Activated CD4-positive, CD25-positive, alpha-beta regulatory T cell treated with anti-CD3 and anti-CD28 coated beads, Interleukin-2, amount 50 U/mL, for 16 hours (primary cell): ENCODE results near the gene SMIM41.

Experiments used
- DNase-seq: peaks from one replicate; pipeline ENCODE4 v3.0.0-alpha.2; 2020; ENCODE audit warnings: low read depth, low spot score

SMIM41 gene

DNA sequence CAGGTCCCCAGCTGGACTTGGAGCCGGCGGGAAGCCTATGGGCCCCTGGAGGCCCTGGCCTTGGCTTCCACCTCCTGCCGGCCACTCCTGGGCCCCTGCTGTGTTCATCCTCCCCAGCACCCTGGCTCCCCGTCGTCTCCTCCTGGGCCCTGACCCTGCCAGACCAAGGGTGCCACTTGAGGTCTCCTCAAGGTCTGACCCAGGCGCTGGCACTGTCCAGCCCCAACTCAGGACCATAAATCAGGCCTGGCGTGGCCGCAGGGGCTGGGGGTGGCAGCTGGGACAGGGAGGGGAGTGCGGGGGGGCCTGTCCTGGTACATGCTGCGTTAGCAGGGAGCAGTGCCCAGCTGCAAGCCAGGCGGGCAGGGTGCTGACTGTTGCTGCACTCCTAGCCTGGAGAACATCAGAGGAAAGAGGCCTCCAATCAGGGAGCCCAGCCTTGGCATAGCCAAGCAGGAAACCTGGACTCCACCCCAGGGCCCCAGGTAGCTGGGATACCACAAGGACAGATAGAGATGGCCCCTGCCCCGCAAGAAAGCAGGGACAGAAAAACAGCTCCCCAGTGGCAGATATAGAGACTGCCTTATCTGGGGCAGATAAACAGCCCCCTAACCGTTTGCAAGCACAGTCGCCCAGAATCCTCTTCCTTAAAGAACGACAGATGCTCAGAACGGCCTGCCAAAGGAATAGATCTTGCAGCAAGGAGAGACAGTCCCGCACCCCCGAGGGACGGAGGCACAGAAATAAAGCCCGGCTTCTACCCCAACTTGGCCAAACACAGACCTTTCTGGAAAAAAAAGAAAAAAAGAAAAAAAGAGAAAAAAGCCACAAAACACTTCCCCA lies 16.2 kb upstream of the SMIM41 start:
- DNase-seq: no peak

GRCh38 chr12:52063981-52064649 lies 15.4 kb upstream of the SMIM41 start:
- no peak for DNase-seq

- DNase-seq: no peak
Observed at GRCh38 chr12:52066346-52067080, 13.0 kb upstream of the SMIM41 start.

DNA sequence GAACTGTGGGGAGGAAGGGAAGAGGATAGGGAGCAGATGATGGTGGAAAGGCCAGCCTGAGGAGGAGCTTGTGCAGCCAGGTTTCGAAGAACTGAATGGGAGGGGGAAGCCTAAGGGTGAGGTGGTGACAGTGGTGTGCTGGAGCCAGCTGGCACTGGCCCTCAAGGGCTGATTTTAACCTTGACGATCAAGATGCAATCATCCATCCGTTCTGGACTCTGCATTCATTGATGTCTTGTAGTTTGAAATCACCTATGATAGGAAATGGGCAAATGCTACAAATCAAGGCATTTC lies 12.5 kb upstream of the SMIM41 start:
- no peak for DNase-seq

DNA sequence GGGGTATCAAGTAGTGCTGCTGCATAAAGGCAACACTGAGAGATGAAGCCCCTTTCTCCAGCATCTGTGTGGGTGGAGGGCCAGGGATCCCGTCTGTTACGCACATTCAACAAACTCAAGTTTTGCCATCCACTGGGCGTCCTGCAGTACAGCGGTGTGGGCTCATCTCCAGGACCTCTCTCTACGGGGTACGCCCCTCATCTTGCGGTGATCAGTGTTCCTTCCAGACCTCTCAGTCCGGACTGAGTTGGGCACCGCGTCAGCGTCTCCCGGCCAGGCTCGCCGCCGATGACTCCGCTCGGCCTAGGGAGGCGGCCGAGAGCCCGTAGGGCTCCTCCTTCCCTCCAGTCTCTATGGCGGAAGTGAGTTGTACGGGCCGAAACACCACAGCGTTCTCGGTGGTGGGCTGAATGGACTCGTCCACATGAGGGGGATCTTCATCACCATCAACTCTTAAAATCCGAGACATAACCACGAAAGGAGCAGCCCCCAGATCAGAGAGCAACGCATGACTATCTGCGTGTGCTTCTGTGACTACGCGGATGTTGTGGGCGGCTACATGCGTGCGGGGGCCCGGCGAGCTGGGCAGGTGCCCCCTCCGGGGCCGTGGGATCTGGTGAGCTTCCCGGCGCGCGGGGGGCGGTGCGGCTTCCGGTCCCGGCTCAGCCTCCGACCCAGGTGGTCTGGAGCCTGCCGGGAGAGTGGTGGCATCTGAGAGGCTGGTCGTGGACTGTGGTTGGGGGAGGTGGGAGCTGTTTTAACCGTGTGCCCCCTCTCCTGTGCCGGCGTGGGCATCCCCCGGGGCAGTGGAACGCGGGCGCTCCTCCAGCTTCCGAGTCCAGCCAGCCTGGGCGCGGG lies 9.9 kb upstream of the SMIM41 start, which contains the start of gene ATG101:
ATG101 (plus strand) TSS at position 652 of the 858 bp plus-strand sequence. CDS start 3,673 bp downstream, outside the sequence.
- peak; percentile 75 for DNase-seq

DNA sequence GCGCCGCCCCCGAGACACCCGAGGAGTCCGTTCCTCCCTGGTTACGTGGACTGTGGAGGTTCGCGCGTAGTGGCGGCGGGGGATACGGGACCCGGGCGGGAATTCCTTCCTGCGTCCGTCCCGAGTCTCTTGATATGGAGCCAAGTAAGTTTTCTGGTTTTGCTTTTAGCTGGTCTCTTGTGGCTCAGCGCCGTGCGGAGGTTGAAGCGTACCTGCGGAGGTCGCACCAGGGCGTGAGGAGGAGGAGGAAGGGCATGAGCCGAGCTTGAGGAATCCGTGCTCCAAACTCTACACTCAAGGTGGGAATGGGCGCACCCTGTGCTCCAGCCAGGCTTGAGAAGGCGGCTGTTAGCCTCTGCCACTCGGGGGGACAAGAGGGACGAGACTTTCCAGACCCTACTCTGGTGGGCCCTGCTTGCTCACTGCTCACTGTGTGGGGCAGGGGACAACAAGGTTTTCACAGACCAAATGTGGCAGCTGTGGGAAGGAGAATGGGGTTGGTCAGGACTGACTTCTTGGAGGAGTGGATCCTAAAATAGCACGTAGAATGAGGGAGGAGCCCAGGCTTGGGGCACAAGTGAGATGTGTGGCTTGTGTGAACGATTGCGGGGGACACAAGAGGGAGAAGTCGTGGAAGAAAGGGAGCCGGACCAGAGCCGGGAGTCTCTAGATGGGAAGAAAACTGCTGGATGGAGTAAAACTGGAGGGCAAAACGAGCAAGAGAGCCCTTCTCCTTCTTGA lies 9.1 kb upstream of the SMIM41 start:
- no peak for DNase-seq

DNA sequence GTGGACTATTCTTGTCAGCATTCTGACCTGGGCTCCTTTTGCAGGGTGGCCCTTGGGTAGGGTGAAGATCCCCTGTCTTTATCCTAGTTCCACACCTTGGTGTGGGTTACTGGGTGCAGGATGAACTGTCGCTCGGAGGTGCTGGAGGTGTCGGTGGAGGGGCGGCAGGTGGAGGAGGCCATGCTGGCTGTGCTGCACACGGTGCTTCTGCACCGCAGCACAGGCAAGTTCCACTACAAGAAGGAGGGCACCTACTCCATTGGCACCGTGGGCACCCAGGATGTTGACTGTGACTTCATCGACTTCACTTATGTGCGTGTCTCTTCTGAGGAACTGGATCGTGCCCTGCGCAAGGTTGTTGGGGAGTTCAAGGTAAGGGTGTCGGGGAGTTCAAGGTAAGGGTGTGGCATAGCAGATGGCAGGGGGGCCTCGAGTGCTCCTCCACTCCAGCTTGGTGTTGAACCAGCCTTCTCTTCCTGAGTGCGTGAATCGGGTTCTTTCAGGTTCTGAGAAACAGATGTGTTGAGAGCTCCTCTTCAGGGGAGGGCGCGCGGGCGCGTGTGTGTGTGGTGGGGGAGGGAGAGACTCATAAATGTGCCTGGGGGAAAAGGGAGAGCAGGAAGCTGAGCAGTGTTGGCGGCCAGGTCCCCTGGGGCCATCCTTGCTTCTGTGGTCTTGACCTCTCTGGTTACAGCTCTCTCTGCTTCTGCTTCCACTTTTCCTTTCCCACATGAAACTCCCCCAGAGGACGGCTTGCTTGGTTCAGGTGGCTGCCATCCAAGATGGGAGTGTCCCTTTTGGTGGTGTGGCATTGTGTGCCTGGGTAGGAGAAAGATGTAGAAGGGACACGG lies 5.7 kb upstream of the SMIM41 start:
- DNase-seq: no peak

- DNase-seq: no peak
Observed at GRCh38 chr12:52074971-52075724, 4.4 kb upstream of the SMIM41 start.

DNA sequence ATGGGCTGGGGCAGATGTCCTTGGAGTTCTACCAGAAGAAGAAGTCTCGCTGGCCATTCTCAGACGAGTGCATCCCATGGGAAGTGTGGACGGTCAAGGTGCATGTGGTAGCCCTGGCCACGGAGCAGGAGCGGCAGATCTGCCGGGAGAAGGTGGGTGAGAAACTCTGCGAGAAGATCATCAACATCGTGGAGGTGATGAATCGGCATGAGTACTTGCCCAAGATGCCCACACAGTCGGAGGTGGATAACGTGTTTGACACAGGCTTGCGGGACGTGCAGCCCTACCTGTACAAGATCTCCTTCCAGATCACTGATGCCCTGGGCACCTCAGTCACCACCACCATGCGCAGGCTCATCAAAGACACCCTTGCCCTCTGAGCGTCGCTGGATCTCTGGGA lies 2.7 kb upstream of the SMIM41 start:
- no peak for DNase-seq

DNA sequence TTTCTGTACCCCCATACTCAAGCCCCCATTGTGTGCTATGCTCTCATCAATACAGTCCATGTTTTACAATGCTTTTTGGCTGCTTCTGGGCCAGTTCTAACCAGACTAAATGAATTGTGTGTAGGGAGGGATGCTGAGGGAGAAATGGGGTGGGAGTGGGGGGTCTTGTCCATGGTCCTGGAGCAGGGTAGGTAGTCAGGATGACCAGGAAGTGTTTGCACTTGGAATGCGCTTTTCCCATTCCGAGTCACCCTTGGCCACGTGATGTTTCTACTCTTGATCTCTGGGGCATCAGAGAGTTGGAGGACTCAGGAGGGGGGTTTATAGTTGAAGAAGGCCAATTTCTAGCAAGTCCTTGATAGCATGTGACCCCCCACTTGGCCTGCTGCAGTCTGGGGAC lies 1.2 kb upstream of the SMIM41 start:
- DNase-seq: no peak

GRCh38 chr12:52080403-52081251 lies 1.1 kb downstream of the SMIM41 start:
- DNase-seq: no peak

DNA sequence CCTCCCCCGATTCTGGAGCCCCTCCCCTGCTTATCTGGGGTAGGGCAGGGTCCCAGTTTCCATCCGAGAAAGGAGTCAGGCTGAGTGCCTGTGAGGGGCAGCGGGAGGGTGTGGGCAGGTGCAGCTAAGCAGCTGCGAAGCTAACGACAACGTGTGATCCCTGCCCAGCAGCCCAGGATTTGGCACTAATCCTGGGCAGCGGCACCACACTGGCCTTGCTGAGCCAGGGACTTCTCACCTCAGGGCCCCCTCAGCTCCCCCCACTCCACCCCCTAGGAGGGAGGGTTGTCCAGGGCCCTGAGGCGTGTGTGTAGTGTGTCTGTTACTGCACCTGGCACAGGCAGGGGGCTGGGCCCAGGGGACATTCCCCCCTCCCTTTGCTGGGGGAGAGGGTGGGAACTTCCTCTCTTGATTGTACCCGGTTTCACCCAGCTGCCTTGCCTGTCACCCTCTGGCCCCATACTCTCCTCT lies 1.8 kb downstream of the SMIM41 start:
- no peak for DNase-seq

DNA sequence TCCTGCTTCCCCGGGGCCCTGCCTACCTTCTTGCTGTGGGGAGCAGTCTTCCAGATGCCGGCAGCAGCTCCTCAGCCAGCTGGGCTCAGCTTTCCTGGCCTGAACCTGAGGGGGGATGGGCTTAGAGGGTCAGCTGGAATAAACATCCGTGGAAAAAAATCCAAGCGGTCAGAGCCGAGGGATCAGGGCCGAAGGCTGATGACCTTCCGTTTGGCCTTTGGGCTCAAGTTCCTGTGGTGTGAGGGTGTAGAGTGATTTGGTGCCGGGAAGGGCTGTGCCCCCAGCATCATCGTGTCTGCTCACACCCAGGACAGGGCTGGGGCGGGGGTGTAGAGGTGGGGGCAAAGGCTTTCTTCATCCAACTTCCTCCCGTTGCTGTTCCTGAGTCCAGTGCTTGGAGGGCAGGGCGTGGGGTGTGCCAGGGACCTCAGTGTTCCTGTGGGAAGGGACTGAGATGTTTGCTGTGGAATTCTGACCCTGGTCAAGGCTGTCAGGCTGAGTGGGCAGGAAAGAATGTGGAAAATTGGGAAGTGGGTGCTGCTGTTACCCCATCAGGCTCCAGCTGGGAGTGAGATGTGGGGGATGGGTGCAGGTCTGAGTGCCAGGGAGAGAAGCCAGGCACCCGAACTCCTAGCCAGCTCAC lies 2.6 kb downstream of the SMIM41 start:
- no peak for DNase-seq

GRCh38 chr12:52082669-52082987 lies 3.1 kb downstream of the SMIM41 start:
- no peak for DNase-seq

GRCh38 chr12:52082988-52083637 lies 3.6 kb downstream of the SMIM41 start:
- peak; percentile 41 for DNase-seq

GRCh38 chr12:52083638-52083996 lies 4.1 kb downstream of the SMIM41 start:
- DNase-seq: no peak

- DNase-seq: no peak
Observed at GRCh38 chr12:52084491-52085231, 5.2 kb downstream of the SMIM41 start.
